BJ (cell line): Measurements from ENCODE around the gene GSTO1. TPM values are rescaled to one million over a fixed set of nuclear protein-coding genes. Genes with fewer than 3 reads are reported as not detected.

Source experiments
- CTCF ChIA-PET: fragments of 350-600 bp; formaldehyde crosslinking; extraction: SDS; loops from one replicate; lab custom pipeline; 2021; ENCODE audit warnings: antibody characterized with exemption, inconsistent platforms; lab: Yijun Ruan, JAX
- POLR2A ChIA-PET: fragments of 300-600 bp; sonication (Branson Sonifier 250); formaldehyde crosslinking; extraction: SDS; loops from one replicate; lab custom pipeline; 2021; ENCODE audit warnings: antibody characterized with exemption; lab: Charles Lee
- DNase-seq: peaks from one replicate; pipeline ENCODE4 v3.0.0-alpha.2; 2011; ENCODE audit warnings: low read depth
- H3K27me3 ChIP-seq: 2 replicates; pipeline ENCODE4 v1.6.0; 2011; ENCODE audit warnings: low read length; ENCODE audit not compliant: control insufficient read depth, insufficient read depth
- H3K36me3 ChIP-seq: 2 replicates; pipeline ENCODE4 v1.5.1; 2011; ENCODE audit warnings: low read length; ENCODE audit not compliant: control insufficient read depth, insufficient read depth
- H3K4me3 ChIP-seq: 2 replicates; pipeline ENCODE4 v1.5.1; 2011; ENCODE audit warnings: low read depth, mild to moderate bottlenecking, control low read depth, low read length
- polyA plus RNA-seq: library from polyadenylated mRNA; depleted of rRNA; stranded (reverse); fragments of >200 nt; gene quantifications from 2 replicates; pipeline ENCODE4 v1.2.3, GENCODE V29; 2011
- TF ChIP-seq, protein P1 (sequence below): IDR thresholded peaks from 2 replicates; pipeline ENCODE4 v1.5.1; 2011; ENCODE audit warnings: low read depth, mild to moderate bottlenecking, control low read depth, inconsistent platforms, low read length, moderate library complexity; ENCODE audit not compliant: insufficient read depth

Gene GSTO1
- polyA plus RNA-seq, 1 experiment, result 79.3 TPM

DNA sequence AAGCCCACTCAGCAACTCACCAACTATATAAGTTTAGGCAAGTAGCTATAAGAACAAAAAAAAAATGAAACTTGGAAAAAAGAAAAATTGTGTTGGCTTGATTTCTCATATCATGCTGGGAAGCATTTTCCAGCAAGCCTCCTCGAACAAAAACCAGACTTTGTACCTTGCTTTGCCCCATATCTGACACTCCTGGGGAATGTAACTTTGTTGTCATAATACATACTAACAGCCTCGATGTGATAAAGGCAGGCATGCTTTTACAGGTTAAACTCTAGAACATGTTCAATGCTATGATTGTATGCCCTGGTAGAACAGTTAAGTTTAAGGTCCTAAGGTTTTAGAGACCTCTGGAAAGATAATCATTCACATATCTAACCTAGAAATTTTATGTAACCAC, 34.2 kb upstream of the GSTO1 start:
- no peak for DNase-seq
- Histone ChIP-seq H3K4me3 (no peak overlapping the region), H3K36me3 (no peaks in the 10 kb centered on the region), H3K27me3 (peaks cover 5% of the 10 kb centered on the region)
- TF ChIP-seq, protein P1, sequence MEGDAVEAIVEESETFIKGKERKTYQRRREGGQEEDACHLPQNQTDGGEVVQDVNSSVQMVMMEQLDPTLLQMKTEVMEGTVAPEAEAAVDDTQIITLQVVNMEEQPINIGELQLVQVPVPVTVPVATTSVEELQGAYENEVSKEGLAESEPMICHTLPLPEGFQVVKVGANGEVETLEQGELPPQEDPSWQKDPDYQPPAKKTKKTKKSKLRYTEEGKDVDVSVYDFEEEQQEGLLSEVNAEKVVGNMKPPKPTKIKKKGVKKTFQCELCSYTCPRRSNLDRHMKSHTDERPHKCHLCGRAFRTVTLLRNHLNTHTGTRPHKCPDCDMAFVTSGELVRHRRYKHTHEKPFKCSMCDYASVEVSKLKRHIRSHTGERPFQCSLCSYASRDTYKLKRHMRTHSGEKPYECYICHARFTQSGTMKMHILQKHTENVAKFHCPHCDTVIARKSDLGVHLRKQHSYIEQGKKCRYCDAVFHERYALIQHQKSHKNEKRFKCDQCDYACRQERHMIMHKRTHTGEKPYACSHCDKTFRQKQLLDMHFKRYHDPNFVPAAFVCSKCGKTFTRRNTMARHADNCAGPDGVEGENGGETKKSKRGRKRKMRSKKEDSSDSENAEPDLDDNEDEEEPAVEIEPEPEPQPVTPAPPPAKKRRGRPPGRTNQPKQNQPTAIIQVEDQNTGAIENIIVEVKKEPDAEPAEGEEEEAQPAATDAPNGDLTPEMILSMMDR, result no peak
- POLR2A ChIA-PET, result no interaction called here
- CTCF ChIA-PET, result interaction anchor here (0.6 kb wide), 1 partner anchor 10 kb away, joined by 3 read pairs; no protein-coding TSS in a partner anchor

DNA sequence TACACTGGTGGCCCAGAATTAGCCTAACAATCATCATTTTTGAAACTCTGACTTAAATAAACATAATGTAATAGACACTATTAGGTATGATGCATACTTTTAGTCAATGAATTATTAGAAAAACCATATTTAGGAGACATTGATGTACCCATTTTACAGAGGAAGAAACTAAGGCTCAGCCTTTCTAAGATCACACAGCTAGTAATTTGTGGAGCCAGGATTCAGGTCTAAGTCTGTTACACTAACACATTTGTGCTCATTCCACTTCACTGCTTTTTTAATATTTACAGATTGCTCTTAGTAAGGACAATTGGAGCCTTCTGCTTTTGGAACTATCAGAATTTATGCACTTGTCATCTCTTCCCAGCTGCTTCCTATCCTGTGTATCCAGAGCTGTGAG, 31.4 kb upstream of the GSTO1 start:
- ChIA-PET POLR2A (no interaction called here), CTCF (no interaction called here)
- Histone ChIP-seq H3K4me3 (no peak overlapping the region), H3K36me3 (no peaks in the 10 kb centered on the region), H3K27me3 (peaks cover 5% of the 10 kb centered on the region)
- no peak for DNase-seq
- TF ChIP-seq, protein P1, result no peak

DNA sequence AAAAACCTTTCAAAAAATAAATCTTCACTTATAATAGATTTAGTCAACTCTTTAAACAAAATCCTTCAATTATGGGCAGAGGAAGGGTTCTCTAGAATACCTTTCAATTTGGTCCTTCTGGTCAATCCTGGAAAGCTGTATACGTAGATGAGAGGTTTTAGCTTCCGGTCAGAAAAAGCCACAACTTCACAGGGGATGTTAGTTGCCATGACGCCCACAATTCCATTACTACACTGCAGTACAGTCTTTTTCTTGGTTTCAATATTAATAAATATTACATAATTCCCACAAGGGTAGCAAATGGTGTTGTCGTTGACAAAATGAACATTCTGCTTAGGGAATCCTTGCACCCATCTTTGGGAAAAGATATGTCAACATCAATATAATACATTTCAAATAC, 24.2 kb upstream of the GSTO1 start:
- DNase-seq, result no peak
- H3K27me3 ChIP-seq, result no peaks in the 10 kb centered on the region
- TF ChIP-seq, protein P1, result no peak
- ChIA-PET CTCF (no interaction called here), POLR2A (no interaction called here)
- H3K4me3 ChIP-seq, result no peak overlapping the region
- H3K36me3 ChIP-seq, result no peaks in the 10 kb centered on the region

DNA sequence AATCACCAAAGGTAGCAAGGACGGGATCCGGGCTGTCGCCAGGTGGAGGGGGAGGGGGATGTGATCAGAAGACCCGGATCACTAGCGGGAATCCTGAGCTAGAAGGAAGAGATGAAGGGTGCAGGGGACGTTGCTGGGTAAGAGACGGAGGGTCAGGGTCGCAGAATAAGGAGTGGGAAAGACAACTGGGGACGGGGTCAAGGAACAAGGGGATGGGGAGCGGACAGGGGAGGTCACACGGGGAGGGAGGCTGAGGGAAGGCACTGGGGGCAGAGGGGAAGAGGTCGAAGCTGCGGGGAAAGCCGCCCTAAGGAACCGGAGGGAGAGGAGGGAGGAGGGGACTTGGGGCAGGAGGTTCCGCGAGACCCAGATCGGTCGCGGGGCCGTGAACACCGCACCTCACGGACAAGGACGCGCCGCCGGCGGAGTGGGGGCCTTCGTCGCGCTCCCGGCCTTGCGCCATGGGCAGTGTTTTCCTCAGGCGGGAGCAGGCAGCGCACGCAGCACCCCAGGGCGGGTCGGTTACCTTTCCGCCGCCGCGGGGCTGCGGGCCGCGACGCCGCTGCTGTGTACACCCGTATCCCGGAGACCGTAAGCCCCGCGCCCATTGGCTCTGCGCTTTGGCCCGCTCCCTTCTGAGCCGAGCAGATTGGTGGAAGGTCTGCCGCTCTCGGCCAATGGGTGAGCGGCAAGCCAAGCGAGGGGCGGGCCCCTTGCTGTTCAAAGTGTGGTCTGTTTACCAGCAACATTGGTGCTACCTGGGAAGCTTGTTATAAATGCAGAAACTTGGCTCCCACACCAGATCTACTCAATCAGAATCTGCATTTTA, 22.7 kb upstream of the GSTO1 start, which contains the start of gene CFAP43:
Gene CFAP43 (minus strand): TSS at position 581 of the 829 bp plus-strand sequence. CDS start 118 bp downstream, at position 463.
- ChIA-PET POLR2A (no interaction called here), CTCF (no interaction called here)
- H3K36me3 ChIP-seq, result no peaks in the 10 kb centered on the region
- peak within 1 kb of the TSS; percentile 98 for H3K4me3 ChIP-seq
- no peaks in the 10 kb centered on the region for H3K27me3 ChIP-seq
- peak; percentile 71 for DNase-seq
- TF ChIP-seq, protein P1, result no peak

DNA sequence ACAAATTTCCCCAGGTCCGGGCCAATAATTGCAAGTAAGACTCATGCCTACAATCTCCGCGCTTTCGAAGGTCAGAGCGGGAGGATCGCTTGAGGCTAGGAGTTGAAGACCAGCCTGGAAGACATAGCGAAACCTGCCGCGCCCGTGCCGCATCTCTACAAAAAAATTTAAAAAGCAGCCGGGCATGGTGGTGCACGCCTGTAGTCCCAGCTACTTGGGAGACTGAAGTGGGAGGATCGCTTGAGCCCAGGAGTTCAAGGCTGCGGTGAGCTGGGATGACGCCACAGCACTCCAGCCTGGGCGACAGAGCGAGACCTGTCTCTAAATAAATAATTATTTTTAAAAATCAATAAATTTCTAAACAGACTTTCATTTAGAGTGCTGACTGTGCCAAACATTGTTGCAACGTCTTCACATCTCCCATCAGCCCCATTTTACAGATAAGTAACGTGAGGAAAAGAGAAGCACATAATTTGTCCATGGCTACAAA, 22.0 kb upstream of the GSTO1 start:
- Histone ChIP-seq H3K36me3 (no peaks in the 10 kb centered on the region), H3K27me3 (no peaks in the 10 kb centered on the region), H3K4me3 (peak overlapping the region; percentile 98)
- CTCF ChIA-PET, result interaction anchor here (1.1 kb wide), 1 partner anchor 188 kb away, joined by 3 read pairs; no protein-coding TSS in a partner anchor
- no peak for DNase-seq
- POLR2A ChIA-PET, result no interaction called here
- TF ChIP-seq, protein P1, result no peak
